Skeletal muscle tissue (tissue), 4 donors: ENCODE measurements around the gene TESMIN. TPM values are rescaled to one million over a fixed set of nuclear protein-coding genes. Genes with fewer than 3 reads are reported as not detected.

Experiments used
- H3K27ac ChIP-seq: one replicate; pipeline ENCODE4 v1.7.0; 2013; ENCODE audit warnings: mild to moderate bottlenecking, low read depth, low read length, inconsistent platforms
- H3K27me3 ChIP-seq, 3 donors: one replicate each; pipeline ENCODE4 v1.7.0; 2013; ENCODE audit warnings: low read length in 3 of 3; ENCODE audit not compliant: control insufficient read depth in 3 of 3, insufficient read depth in 3 of 3
- H3K36me3 ChIP-seq, 3 donors: one replicate each; pipeline ENCODE4 v1.7.0; 2013; ENCODE audit warnings: low read length in 3 of 3; ENCODE audit not compliant: control insufficient read depth in 3 of 3, insufficient read depth in 3 of 3
- H3K4me1 ChIP-seq, 3 donors: one replicate each; pipeline ENCODE4 v1.7.0; 2013; ENCODE audit warnings: low read length in 3 of 3, mild to moderate bottlenecking in 3 of 3; ENCODE audit not compliant: control insufficient read depth in 3 of 3, insufficient read depth in 3 of 3
- H3K4me3 ChIP-seq, 3 donors: one replicate each; pipeline ENCODE4 v1.7.0; 2013; ENCODE audit warnings: low read length in 3 of 3
- H3K9ac ChIP-seq, 3 donors: one replicate each; pipeline ENCODE4 v1.7.0; 2013; ENCODE audit warnings: low read length in 3 of 3, mild to moderate bottlenecking in 3 of 3, moderate library complexity in 2 of 3, low read depth in 1 of 3
- H3K9me3 ChIP-seq, 3 donors: one replicate each; pipeline ENCODE4 v1.7.0; 2013; ENCODE audit warnings: low read length in 3 of 3; ENCODE audit not compliant: control insufficient read depth in 3 of 3
- total RNA-seq: library from RNA; depleted of rRNA; stranded (reverse); fragments of >200 nt; gene quantifications from one replicate; pipeline ENCODE4 v1.2.3, GENCODE V29; 2014
- donor health status: Osteomylitis.

Gene TESMIN
- total RNA-seq, 1 donor from 2014 or later, result not detected

DNA sequence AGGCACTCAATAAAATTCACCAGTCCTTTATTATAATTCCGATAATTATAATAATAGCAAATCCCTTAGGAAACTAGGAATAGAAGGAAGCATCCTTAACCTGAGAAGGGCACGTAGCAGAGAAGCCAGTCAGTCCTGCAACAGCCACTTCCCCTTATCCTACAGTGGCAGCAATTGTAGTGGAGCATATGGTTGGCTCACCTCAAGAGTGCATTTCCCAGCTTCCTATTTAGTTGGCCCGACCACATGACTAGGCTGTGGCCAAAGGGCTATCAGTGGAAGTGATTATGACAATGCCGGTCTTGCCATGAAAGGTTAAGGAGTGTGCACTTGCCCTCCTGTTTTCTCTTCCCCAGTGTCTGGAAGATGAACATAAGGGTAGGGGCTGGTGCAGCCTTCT is 27.0 kb downstream of the TESMIN start:
- Histone ChIP-seq H3K4me1 (no peaks in the 10 kb centered on the region), H3K27me3 (peaks cover 2 to 5% (median 3%) of the 10 kb centered on the region in 3 donors), H3K4me3 (no peak overlapping the region), H3K9ac (no peak overlapping the region), H3K9me3 (peaks cover 0 to 9% (median 2%) of the 10 kb centered on the region in 3 donors), H3K36me3 (no peaks in the 10 kb centered on the region), H3K27ac (no peak overlapping the region)

DNA sequence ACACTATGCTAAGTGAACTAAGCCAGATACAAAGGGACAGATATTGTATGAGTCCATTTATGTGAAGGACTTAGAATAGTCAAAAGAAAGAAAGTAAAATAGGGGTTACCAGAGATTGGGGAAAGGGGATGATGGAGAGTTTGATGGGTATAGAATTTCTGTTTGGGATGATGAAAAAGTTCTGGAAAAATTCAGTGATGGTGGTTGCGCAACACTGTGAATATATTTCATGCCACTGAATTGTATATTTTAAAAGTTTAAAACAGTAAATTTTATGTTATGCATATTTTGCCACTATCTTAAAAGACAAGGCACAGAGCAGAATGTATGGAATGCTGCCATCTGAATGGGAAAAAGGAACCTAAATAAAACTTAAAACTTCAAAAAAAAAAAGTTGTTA is 29.2 kb downstream of the TESMIN start:
- Histone ChIP-seq H3K4me3 (no peak overlapping the region), H3K27me3 (peaks cover 5 to 7% (median 6%) of the 10 kb centered on the region in 3 donors), H3K4me1 (no peaks in the 10 kb centered on the region), H3K9me3 (peaks cover 0 to 9% (median 2%) of the 10 kb centered on the region in 3 donors), H3K27ac (no peak overlapping the region), H3K36me3 (no peaks in the 10 kb centered on the region), H3K9ac (no peak overlapping the region)

DNA sequence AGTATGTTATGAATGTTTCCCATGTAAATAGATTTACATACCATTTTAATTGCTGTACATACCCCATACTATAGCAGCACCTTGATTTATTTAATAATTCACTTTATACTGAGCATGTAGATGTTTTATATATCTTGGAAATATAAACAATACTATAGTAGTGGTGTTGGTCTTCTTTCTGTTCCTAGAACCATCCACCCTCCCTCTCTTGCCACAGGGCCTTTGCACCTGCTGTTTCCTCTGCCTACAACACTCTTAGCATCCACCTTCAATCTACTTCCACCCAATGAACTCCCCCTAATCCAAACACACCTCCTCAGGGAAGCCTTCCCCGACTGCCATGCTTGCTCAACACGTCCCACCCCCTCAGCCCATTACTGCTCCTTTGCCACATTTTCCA is 30.2 kb downstream of the TESMIN start:
- Histone ChIP-seq H3K27ac (no peak overlapping the region), H3K9ac (no peak overlapping the region), H3K36me3 (no peaks in the 10 kb centered on the region), H3K27me3 (peaks cover 6 to 11% (median 11%) of the 10 kb centered on the region in 3 donors), H3K9me3 (peaks cover 0 to 9% (median 2%) of the 10 kb centered on the region in 3 donors), H3K4me1 (no peaks in the 10 kb centered on the region), H3K4me3 (no peak overlapping the region)

DNA sequence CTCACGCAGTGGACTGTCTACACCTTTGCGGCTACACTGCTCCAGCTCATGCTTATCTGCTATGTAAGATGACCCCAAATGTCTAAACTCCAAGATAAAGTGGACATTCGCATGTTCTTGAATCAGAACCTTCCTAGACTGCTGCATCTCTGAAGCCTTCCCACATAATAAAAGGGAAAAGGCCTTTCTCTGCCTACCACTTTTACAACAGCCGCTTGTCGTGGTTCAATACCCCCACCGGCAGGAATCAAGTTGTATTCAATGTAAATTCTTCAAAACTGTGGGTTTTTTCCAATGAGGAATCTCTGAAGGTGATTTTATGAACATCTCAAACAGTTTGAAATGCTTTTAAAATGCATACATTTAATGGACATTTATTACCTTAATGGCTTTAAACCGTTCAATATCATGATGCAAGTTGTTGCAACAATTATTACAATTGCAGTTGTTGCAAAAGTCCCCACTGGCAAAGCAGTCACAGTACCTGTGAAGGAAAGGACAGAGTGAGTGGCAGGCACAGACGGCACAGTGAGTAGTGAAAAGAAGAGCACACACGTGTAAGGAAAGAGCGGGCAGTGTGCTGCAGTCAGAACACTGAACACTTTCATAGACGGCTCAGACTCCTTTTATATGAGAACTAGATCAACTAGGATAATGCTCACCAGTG is 35.7 kb downstream of the TESMIN start:
- no peak overlapping the region for H3K27ac ChIP-seq
- H3K27me3 ChIP-seq, result peaks cover 16 to 31% (median 22%) of the 10 kb centered on the region in 3 donors
- peaks cover 0 to 9% (median 2%) of the 10 kb centered on the region in 3 donors for H3K9me3 ChIP-seq
- H3K4me1 ChIP-seq, result no peaks in the 10 kb centered on the region
- no peak overlapping the region for H3K4me3 ChIP-seq
- no peaks in the 10 kb centered on the region for H3K36me3 ChIP-seq
- no peak overlapping the region for H3K9ac ChIP-seq

DNA sequence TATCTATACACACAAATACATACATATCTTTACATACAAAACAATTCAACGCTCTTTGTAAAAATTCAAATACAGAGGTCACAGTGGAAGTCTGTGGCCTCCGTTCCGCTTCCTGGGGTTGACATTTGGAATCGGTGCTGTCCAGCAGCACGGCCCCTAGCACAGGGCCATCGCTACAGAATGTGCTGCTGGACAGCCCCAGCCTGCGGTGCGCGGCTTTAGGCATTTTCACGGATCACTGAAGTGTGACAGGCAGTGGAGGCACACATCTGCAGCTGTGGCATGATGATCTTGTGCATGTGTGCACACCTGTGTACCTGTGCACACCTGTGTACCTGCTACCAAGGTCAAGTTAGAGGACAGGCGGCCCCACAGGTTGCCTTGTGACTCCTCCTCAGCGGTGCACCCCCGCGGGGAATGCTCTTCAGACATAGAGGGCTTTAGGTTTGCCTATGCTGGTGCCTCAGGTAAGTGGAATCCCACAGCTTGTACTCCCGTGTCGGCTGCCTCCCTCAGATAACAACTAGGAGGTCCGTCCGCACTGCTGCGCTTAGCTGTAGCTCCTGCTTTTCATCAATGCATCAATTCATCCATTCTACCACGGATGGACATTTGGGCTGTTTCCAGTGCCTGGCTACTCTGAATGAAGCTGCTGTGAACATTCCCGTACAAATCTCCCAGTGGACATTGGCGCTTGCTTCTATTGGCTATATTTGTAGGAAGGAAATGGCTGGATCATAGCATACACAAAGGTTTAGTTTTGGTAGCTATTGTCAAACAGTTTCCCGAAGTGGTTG is 37.1 kb downstream of the TESMIN start:
- Histone ChIP-seq H3K27me3 (peaks cover 20 to 29% (median 22%) of the 10 kb centered on the region in 3 donors), H3K36me3 (no peaks in the 10 kb centered on the region), H3K4me3 (no peak overlapping the region), H3K9ac (no peak overlapping the region), H3K9me3 (no peaks in the 10 kb centered on the region), H3K27ac (no peak overlapping the region), H3K4me1 (no peaks in the 10 kb centered on the region)

DNA sequence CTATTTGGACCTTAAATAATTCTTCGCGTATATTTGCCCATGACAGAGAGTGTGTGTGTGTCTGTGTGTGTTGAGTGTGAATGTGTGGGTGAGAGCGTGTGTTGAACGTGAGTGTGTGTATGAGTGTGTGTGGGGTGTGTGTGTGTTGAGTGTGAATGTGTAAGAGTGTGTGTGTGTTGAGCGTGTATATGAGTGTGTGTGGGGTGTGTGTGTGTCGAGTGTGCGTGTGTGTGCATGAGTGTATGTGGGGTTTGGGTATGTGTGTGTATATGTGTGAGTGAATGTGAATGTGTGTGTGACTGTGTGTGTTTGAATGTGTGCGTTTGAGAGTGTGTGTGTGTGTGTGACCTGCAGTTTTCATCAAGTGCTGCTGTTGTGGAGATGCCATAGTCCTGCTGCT is 40.2 kb downstream of the TESMIN start:
- Histone ChIP-seq H3K4me3 (no peak overlapping the region), H3K9ac (no peak overlapping the region), H3K36me3 (no peaks in the 10 kb centered on the region), H3K4me1 (no peaks in the 10 kb centered on the region), H3K27ac (no peak overlapping the region), H3K27me3 (peaks cover 17 to 28% (median 25%) of the 10 kb centered on the region in 3 donors), H3K9me3 (no peaks in the 10 kb centered on the region)

DNA sequence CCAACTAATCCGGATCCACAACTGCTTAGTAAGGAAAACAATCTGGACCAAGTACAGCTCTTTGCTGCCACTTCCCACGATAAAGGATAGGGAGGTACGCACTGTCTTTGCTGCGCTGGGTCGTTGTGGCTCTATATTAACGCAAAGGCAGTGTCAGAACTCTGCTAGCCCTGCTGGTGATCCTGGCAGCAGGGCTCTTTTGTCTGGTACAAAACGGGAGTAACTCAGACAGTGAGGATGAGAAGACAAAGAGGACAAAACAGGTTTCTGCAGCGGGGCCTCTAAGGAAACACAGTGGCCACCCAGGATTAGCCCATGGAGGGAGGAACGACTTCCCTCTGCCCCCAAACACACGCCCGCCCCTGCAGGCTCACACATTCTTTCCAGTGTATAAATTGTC is 40.9 kb downstream of the TESMIN start:
- H3K4me3 ChIP-seq, result no peak overlapping the region
- H3K9ac ChIP-seq, result no peak overlapping the region
- H3K27me3 ChIP-seq, result peaks cover 16 to 25% (median 25%) of the 10 kb centered on the region in 3 donors
- H3K9me3 ChIP-seq, result no peaks in the 10 kb centered on the region
- H3K27ac ChIP-seq, result no peak overlapping the region
- no peaks in the 10 kb centered on the region for H3K36me3 ChIP-seq
- no peaks in the 10 kb centered on the region for H3K4me1 ChIP-seq

DNA sequence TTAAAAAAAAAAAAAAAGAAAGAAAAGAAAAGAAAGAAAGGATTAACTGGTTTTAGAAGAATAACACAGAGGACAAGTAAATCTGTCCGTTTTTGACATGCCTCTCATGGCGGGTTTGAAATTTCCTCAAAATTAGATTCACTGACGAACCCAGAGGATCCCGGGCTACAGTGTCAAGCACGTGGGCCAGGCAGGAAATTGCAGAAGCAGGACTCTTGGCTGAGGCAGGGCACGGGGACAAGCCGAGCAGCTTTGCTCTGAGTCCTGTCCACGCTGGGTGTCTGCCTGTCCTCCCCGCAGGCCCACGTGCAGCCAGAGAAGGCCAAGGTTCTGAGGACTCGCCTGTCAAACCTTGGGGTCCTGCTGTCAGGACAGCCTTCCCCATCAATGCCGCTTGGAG is 42.3 kb downstream of the TESMIN start:
- Histone ChIP-seq H3K9ac (no peak overlapping the region), H3K9me3 (no peaks in the 10 kb centered on the region), H3K4me3 (no peak overlapping the region), H3K27ac (no peak overlapping the region), H3K27me3 (peaks cover 6 to 23% (median 18%) of the 10 kb centered on the region in 3 donors), H3K36me3 (no peaks in the 10 kb centered on the region), H3K4me1 (no peaks in the 10 kb centered on the region)

DNA sequence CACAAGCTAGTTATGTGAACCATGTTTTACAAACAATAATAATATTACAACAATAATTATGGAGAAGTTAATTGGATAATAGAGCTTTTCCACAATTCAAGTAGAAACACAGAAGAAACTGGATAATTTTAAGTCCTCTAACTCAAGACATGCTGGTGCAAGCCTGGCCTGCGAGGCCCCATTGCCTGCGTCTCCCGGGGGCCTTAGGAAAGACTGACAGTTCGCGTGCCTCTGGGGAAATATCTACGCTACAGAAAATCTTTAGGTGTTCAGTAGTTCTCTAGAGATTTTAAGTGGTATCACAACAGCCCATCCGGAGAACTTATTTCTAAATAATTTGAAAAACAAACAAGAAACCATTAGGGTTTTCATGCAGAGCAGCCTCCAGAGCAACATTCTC is 43.8 kb downstream of the TESMIN start:
- Histone ChIP-seq H3K4me3 (no peak overlapping the region), H3K9ac (no peak overlapping the region), H3K36me3 (no peaks in the 10 kb centered on the region), H3K4me1 (no peaks in the 10 kb centered on the region), H3K27me3 (peaks cover 13 to 22% (median 21%) of the 10 kb centered on the region in 3 donors), H3K9me3 (no peaks in the 10 kb centered on the region), H3K27ac (no peak overlapping the region)

DNA sequence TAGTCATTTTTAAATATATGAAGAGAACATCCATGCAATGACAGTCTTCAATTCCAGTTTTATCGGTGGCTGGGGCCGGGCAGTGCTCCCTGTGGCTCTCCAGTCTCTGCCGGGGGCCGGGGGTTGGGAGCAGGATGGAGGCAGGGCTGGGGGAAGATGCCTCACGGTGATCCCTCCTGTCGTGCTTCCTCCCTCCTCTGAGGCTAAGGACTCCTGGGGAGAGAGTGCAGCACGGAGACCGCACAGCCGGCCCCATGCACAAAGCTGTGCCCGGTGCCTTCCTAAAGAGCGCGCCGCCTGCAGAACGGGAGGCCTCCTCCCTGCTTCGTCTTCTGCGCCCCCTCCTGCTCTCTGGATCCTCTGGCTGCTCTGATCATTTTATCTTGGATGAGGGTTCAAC is 46.4 kb downstream of the TESMIN start:
- H3K4me1 ChIP-seq, result no peaks in the 10 kb centered on the region
- no peak overlapping the region for H3K27ac ChIP-seq
- no peaks in the 10 kb centered on the region for H3K36me3 ChIP-seq
- H3K9ac ChIP-seq, result no peak overlapping the region
- no peaks in the 10 kb centered on the region for H3K9me3 ChIP-seq
- H3K27me3 ChIP-seq, result peaks cover 14 to 17% (median 16%) of the 10 kb centered on the region in 3 donors
- H3K4me3 ChIP-seq, result no peak overlapping the region
